Natural killer cell treated with Interleukin-12 subunit alpha and Interleukin-12 subunit beta and Interleukin-15 and Interleukin-18, amount 100 ng/mL, for 72 hours (primary cell): ENCODE measurements around the gene CUL4B. TPM values are rescaled to one million over a fixed set of nuclear protein-coding genes. Genes with fewer than 3 reads are reported as not detected.
"Not testable (repeated sequence)": the region's sequence is repeated elsewhere in the genome, so short reads cannot be mapped to it uniquely, and the experiment has no call there.

Source experiments
- ATAC-seq, 2 donors: fragments of 150-1000 bp; cut with Tn5 transposase in 1 of 2; sonication (Bioruptor Pico), chemical (Tn5 transposase) in 1 of 2; 2 replicates each; pipeline ENCODE4 v1.10.0; 2021
- DNase-seq: peaks from one replicate; pipeline ENCODE4 v3.0.0; 2022; ENCODE audit warnings: low spot score
- H3K27ac Mint-ChIP-seq, 2 donors: 1 replicate in 1 of 2; 2 replicates in 1 of 2; pipeline ENCODE4 v1.8.0; 2022; ENCODE audit warnings: mixed read lengths in 2 of 2, mild to moderate bottlenecking in 1 of 2, moderate library complexity in 1 of 2
- H3K27me3 Mint-ChIP-seq, 2 donors: 1 replicate in 1 of 2; 2 replicates in 1 of 2; pipeline ENCODE4 v1.8.0; 2022; ENCODE audit warnings: mixed read lengths in 2 of 2
- H3K36me3 Mint-ChIP-seq: one replicate; pipeline ENCODE4 v1.8.0; 2022; ENCODE audit warnings: mixed read lengths
- H3K4me1 Mint-ChIP-seq, 2 donors: 1 replicate in 1 of 2; 2 replicates in 1 of 2; pipeline ENCODE4 v1.8.0; 2022; ENCODE audit warnings: low read depth in 2 of 2, mixed read lengths in 2 of 2, mild to moderate bottlenecking in 1 of 2
- H3K4me3 Mint-ChIP-seq: one replicate; pipeline ENCODE4 v1.8.0; 2022; ENCODE audit warnings: mixed read lengths
- H3K9me3 Mint-ChIP-seq: 2 replicates; pipeline ENCODE4 v1.8.0; 2022; ENCODE audit warnings: mixed read lengths
- total RNA-seq, 2 donors: library from RNA; stranded (reverse); gene quantifications; one replicate each; pipeline ENCODE4 v1.2.3, GENCODE V29; 2022

CUL4B gene
- total RNA-seq, 2 donors from 2014 or later, result 22.7 to 25.3 TPM

DNA sequence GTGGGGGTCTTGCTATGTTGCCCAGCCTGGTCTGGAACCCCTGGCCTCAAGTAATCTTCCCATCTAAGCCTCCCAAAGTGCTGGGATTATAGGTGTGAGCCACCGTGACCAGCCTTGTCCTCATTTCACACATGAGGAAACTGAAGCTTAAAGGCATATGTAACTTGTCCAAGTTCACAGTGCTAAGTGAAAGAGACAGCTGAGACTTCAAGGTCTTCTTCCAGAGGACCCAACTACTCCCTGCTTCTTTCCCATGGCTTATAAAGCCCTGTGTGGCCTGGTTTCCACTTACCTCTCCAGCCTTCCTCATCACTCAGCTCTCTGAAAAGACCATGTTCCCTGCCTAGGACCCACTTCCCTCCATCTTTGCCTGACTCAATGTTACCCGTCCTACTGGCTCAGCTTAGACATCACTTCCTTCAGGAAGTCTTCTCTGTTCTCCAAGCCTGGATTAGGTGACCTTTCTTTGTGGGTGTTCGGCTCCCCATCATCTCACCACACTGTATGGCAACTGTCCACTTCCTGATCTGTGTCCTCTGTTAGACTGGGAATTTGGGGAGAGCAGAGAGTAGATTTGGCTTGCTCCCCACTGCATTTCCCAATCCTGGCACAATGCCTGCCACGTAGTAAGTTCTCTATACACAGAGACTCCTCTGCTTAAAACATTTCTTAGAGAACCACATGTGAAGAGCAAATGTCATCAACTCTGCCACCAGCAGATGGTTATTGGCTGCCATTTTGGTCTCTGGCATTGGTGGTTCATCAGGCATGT is 61.3 kb downstream of the CUL4B start:
- Mint-ChIP-seq H3K4me3 (no peak overlapping the region), H3K36me3 (no peaks in the 10 kb centered on the region), H3K4me1 (peaks cover 6 to 8% of the 10 kb centered on the region in 2 donors), H3K9me3 (no peaks in the 10 kb centered on the region), H3K27me3 (peaks cover 0 to 5% of the 10 kb centered on the region in 2 donors), H3K27ac (peak overlapping the region in 1 of 2 donors; percentile 41)
- DNase-seq, result no peak
- ATAC-seq, result no peak

DNA sequence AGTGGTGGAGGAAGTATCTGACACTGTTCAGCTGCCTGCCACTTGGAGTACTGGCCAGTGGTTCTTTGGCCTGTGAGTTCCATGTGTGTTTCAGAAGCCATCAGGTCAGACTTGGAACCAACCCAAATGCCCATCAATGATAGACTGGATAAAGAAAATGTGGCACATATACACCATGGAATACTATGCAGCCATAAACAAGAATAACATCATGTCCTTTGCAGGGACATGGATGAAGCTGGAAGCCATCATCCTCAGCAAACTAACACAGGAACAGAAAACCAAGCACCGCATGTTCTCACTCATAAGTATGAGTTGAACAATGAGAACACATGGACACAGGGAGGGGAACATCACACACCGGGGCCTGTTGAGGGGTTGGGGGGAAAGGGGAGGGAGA is 70.6 kb downstream of the CUL4B start:
- not testable (repeated sequence) for H3K9me3 Mint-ChIP-seq, H3K4me3 Mint-ChIP-seq

DNA sequence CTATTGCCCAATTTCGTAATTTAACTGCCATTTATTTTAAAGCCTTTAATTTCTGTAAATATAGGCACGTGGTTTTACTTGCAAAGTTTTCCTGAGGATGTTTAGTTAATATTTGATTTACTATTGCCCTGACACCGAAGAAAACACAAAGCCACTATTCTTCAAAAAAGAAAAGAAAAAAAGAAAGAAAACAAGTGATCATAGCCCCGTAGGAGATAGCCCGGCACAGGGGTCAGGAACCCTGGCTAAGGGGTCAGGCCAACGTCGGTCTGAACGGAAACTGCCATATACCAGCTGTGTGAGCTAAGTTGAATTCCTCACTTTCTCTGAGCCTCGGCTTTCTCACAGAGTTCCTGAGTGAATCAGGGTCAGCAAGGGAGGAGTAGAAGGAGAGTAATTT is 74.0 kb downstream of the CUL4B start:
- Mint-ChIP-seq H3K27ac (peak overlapping the region in 1 of 2 donors; percentile 79), H3K27me3 (peaks cover 0 to 8% of the 10 kb centered on the region in 2 donors), H3K4me3 (no peak overlapping the region), H3K9me3 (no peaks in the 10 kb centered on the region), H3K36me3 (no peaks in the 10 kb centered on the region), H3K4me1 (peaks cover 0 to 16% of the 10 kb centered on the region in 2 donors)
- DNase-seq (no peak), ATAC-seq (no peak)

More for the DNA sequence above, 70.6 kb downstream of the CUL4B start:
- not testable (repeated sequence) for DNase-seq, H3K27ac Mint-ChIP-seq, ATAC-seq, H3K36me3 Mint-ChIP-seq, H3K27me3 Mint-ChIP-seq
- H3K4me1 Mint-ChIP-seq, result peaks cover 0 to 14% of the 10 kb centered on the region in 2 donors

DNA sequence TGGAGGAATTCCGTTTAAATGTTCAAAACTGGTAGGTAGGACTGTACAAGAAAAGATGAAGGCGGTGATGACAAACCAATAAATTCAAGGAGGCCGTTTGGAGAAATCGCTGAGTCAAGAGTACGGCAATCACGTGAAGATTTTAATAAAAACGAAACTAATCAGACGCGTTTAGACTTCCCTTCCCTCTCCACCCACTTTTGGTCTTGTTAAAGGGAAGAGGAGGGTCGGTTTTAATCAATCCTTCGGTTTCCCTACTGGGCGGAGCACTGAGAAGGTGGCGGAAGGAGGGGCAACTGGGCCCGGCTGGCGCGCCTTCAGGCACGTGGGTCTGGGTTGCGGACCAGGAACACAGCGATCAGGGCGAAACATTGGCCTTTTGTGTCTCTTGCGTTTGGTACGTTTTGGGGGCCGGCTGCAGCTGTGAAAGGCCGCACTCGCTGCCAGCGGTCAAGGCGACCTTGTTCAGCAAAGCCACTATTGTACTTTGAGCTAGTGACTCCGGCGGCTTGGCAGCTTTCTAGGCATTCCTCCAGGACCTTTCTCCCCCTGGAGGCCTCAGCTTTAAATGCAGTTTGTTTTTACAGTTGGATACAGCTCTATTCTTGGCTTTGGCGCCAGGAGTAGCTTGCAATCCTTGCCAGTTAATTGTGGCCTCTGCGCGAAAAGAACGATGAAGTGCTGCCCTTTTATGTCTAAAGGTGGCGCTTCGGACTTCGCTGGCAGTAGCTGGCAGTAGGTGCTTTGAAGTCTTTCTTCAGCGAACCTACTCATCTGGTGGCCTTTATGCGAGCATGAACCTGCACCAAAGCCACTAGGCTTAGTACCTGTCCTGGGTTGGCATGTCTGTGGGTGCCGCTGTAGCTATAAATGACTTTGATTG is 74.9 kb downstream of the CUL4B start:
- Mint-ChIP-seq H3K27me3 (peaks cover 0 to 8% of the 10 kb centered on the region in 2 donors), H3K4me3 (peak overlapping the region; percentile 84), H3K36me3 (no peaks in the 10 kb centered on the region), H3K27ac (peak overlapping the region; percentile 76 to 79), H3K4me1 (peaks cover 0 to 16% of the 10 kb centered on the region in 2 donors), H3K9me3 (no peaks in the 10 kb centered on the region)
- ATAC-seq (peak; percentile 89), DNase-seq (peak; percentile 63)

DNA sequence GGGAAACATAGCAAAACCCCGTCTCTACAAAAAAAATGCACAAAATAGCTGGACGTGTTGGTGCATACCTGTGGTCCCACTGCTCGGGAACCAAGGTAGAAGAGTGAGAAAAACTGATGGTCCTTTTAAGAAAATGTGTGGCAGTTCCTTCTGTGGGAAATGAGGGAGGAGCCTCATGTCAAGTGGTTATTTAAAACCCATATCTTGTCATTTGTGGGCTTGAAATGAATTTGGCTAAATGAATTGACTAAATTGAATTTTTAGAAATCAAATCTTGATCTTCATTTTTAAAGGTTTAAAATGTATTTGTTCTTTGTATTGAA is 75.5 kb downstream of the CUL4B start:
- Mint-ChIP-seq H3K9me3 (no peaks in the 10 kb centered on the region), H3K4me3 (peak overlapping the region; percentile 84), H3K27me3 (peaks cover 0 to 8% of the 10 kb centered on the region in 2 donors), H3K27ac (peak overlapping the region; percentile 76 to 79), H3K4me1 (peaks cover 0 to 16% of the 10 kb centered on the region in 2 donors), H3K36me3 (no peaks in the 10 kb centered on the region)
- no peak for ATAC-seq
- no peak for DNase-seq

DNA sequence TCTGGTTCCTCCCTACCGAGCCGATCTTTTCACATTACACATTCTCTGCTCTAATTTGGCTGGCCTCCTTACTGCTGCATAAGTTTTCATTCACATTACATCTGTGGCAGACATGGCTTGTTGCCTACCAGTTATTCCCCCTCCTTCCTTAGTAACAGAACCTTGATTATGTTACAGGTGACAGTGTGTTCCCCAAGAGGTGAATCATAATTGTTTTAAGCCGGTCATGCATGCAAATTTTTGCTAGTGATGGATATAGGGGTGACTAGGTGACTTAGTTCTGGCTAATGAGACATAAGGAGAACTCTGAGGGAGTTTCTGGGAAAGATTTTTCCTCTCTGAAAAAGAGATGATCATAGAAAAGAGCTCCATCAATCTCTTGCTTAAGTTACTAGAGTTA is 83.3 kb downstream of the CUL4B start:
- Mint-ChIP-seq H3K27me3 (no peaks in the 10 kb centered on the region), H3K4me1 (no peaks in the 10 kb centered on the region), H3K27ac (no peak overlapping the region), H3K4me3 (no peak overlapping the region), H3K9me3 (no peaks in the 10 kb centered on the region), H3K36me3 (no peaks in the 10 kb centered on the region)
- no peak for DNase-seq
- ATAC-seq, result no peak

DNA sequence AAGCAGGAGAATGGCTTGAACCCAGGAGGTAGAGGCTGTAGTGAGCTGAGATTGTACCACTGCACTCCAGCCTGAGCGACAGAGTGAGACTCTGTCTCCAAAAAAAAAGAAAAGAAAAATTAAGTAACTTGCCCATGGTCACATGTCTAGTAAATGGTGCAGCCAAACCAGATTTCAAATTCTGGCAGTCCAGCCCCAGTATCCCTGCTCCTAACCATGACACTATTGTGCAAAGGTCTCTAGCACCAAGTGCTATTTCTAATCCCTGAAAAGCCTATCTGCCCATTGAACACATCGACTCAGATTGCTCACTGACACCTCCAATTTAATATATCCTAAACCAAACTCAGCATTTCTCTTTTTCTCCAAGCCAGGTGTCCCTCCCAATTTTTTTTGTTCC is 84.0 kb downstream of the CUL4B start:
- Mint-ChIP-seq H3K4me1 (no peaks in the 10 kb centered on the region), H3K9me3 (no peaks in the 10 kb centered on the region), H3K27me3 (no peaks in the 10 kb centered on the region), H3K27ac (no peak overlapping the region), H3K36me3 (no peaks in the 10 kb centered on the region), H3K4me3 (no peak overlapping the region)
- DNase-seq, result no peak
- no peak for ATAC-seq

DNA sequence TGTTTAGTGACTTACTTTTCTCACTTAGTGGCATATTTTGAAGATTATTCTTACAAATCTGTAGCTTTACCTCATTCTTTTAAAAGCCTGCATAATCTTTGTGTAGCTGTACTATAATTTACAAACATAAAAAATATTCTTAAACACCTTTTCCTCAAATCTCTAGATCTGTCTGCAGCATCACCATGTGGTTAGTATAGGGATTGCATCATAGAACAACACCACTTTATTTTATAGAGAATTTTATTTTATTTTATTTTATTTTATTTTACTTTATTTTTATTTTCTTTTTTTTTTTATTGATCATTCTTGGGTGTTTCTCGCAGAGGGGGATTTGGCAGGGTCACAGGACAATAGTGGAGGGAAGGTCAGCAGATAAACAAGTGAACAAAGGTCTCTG is 85.3 kb downstream of the CUL4B start:
- H3K9me3 Mint-ChIP-seq, H3K4me1 Mint-ChIP-seq, H3K27me3 Mint-ChIP-seq, DNase-seq, H3K36me3 Mint-ChIP-seq, H3K27ac Mint-ChIP-seq, H3K4me3 Mint-ChIP-seq, ATAC-seq: not testable (repeated sequence)

Other genes with a start within 250 kb of the CUL4B start
- not detected for gene TMEM255A, start 249.5 kb downstream of the CUL4B start, total RNA-seq
- not detected for gene ATP1B4, start 198.9 kb downstream of the CUL4B start, total RNA-seq
- 10 to 100 TPM; 25.6 to 58.6 TPM for gene LAMP2, start 91.7 kb downstream of the CUL4B start, total RNA-seq
- gene MCTS1, start 43.1 kb upstream of the CUL4B start, total RNA-seq, result 10 to 100 TPM; 47.8 to 58.5 TPM
- 10 to 100 TPM; 16.8 to 26.1 TPM for gene C1GALT1C1, start 69.1 kb upstream of the CUL4B start, total RNA-seq